Activated T-cell treated with anti-CD3 and anti-CD28 coated beads, Interleukin-2, amount 50 U/mL, for 72 hours (primary cell): ENCODE data around the gene HSPG2. TPM values are rescaled to one million over a fixed set of nuclear protein-coding genes. Genes with fewer than 3 reads are reported as not detected.

Experiments used
- ATAC-seq, 2 donors: fragments of 150-1000 bp; cut with Tn5 transposase; replicated peaks in 1 of 2; 2 replicates each; pipeline ENCODE4 v1.10.0; 2021; ENCODE audit warnings: moderate library complexity in 2 of 2, mild to moderate bottlenecking in 1 of 2
- DNase-seq, 2 donors: peaks; one replicate each; pipeline ENCODE4 v3.0.0; 2021 to 2022; ENCODE audit warnings: mixed read lengths in 1 of 2
- H3K27ac Mint-ChIP-seq: one replicate; pipeline ENCODE4 v1.8.0; 2022; ENCODE audit warnings: mild to moderate bottlenecking, moderate library complexity, mixed read lengths
- H3K27me3 Mint-ChIP-seq: one replicate; pipeline ENCODE4 v1.8.0; 2022; ENCODE audit warnings: low read depth, mixed read lengths
- H3K36me3 Mint-ChIP-seq, 2 donors: one replicate each; pipeline ENCODE4 v1.8.0; 2022; ENCODE audit warnings: mixed read lengths in 2 of 2, mild to moderate bottlenecking in 1 of 2; ENCODE audit not compliant: insufficient read depth in 2 of 2
- H3K4me1 Mint-ChIP-seq: one replicate; pipeline ENCODE4 v1.8.0; 2022; ENCODE audit warnings: low read depth, mixed read lengths
- H3K4me3 Mint-ChIP-seq, 2 donors: one replicate each; pipeline ENCODE4 v1.8.0; 2022; ENCODE audit warnings: mild to moderate bottlenecking in 2 of 2, mixed read lengths in 2 of 2, moderate library complexity in 2 of 2
- H3K9me3 Mint-ChIP-seq, 2 donors: one replicate each; pipeline ENCODE4 v1.8.0; 2022; ENCODE audit warnings: mixed read lengths in 2 of 2
- total RNA-seq, 2 donors: library from RNA; stranded (reverse); gene quantifications; one replicate each; pipeline ENCODE4 v1.2.3, GENCODE V29; 2022

Gene HSPG2
- total RNA-seq, 2 donors from 2014 or later, result 4.4 to 11.5 TPM

DNA sequence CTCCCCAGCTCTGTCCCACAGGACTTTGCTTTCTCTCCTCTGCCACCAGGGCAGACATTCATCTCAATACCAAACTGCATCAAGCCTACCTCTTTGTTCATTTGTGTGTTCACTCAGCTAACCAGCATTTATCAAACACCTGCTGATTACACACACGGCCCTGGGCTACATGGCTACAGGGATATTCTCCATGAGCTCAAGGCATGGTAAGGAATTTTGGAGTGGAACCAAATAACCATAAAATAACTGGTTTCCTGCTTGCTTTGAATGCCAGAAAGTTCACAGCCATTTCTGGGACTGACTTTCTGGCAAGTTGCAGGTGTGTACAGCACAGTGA lies 70.4 kb downstream of the HSPG2 start:
- H3K4me3 Mint-ChIP-seq, result no peak overlapping the region
- H3K27me3 Mint-ChIP-seq, result no peaks in the 10 kb centered on the region

GRCh38 chr1:21865943-21866706 lies 71.0 kb downstream of the HSPG2 start:
- H3K27ac Mint-ChIP-seq, result no peak overlapping the region
- H3K9me3 Mint-ChIP-seq, result no peaks in the 10 kb centered on the region
- no peaks in the 10 kb centered on the region for H3K27me3 Mint-ChIP-seq
- no peaks in the 10 kb centered on the region for H3K36me3 Mint-ChIP-seq
- H3K4me3 Mint-ChIP-seq, result no peak overlapping the region
- no peaks in the 10 kb centered on the region for H3K4me1 Mint-ChIP-seq
- DNase-seq, result no peak
- no peak for ATAC-seq

More for the DNA sequence above, 70.4 kb downstream of the HSPG2 start:
- no peak for ATAC-seq
- no peak for DNase-seq
- no peaks in the 10 kb centered on the region for H3K4me1 Mint-ChIP-seq
- H3K27ac Mint-ChIP-seq, result no peak overlapping the region
- H3K9me3 Mint-ChIP-seq, result no peaks in the 10 kb centered on the region
- H3K36me3 Mint-ChIP-seq, result no peaks in the 10 kb centered on the region

- Mint-ChIP-seq H3K4me3 (no peak overlapping the region), H3K9me3 (no peaks in the 10 kb centered on the region), H3K4me1 (no peaks in the 10 kb centered on the region), H3K27ac (no peak overlapping the region), H3K27me3 (no peaks in the 10 kb centered on the region), H3K36me3 (no peaks in the 10 kb centered on the region)
- DNase-seq (no peak), ATAC-seq (no peak)
These were observed 71.5 kb downstream of the HSPG2 start for GRCh38 chr1:21865609-21865942.

GRCh38 chr1:21864730-21865129 lies 72.4 kb downstream of the HSPG2 start:
- H3K27ac Mint-ChIP-seq, result no peak overlapping the region
- no peaks in the 10 kb centered on the region for H3K9me3 Mint-ChIP-seq
- H3K27me3 Mint-ChIP-seq, result no peaks in the 10 kb centered on the region
- no peak for ATAC-seq
- H3K36me3 Mint-ChIP-seq, result no peaks in the 10 kb centered on the region
- H3K4me3 Mint-ChIP-seq, result no peak overlapping the region
- H3K4me1 Mint-ChIP-seq, result no peaks in the 10 kb centered on the region
- no peak for DNase-seq

- H3K4me3 Mint-ChIP-seq, result no peak overlapping the region
- no peak for DNase-seq
- no peaks in the 10 kb centered on the region for H3K9me3 Mint-ChIP-seq
- no peak overlapping the region for H3K27ac Mint-ChIP-seq
- no peak for ATAC-seq
- no peaks in the 10 kb centered on the region for H3K4me1 Mint-ChIP-seq
- no peaks in the 10 kb centered on the region for H3K36me3 Mint-ChIP-seq
- no peaks in the 10 kb centered on the region for H3K27me3 Mint-ChIP-seq
These were observed 73.1 kb downstream of the HSPG2 start for GRCh38 chr1:21863981-21864380.

DNA sequence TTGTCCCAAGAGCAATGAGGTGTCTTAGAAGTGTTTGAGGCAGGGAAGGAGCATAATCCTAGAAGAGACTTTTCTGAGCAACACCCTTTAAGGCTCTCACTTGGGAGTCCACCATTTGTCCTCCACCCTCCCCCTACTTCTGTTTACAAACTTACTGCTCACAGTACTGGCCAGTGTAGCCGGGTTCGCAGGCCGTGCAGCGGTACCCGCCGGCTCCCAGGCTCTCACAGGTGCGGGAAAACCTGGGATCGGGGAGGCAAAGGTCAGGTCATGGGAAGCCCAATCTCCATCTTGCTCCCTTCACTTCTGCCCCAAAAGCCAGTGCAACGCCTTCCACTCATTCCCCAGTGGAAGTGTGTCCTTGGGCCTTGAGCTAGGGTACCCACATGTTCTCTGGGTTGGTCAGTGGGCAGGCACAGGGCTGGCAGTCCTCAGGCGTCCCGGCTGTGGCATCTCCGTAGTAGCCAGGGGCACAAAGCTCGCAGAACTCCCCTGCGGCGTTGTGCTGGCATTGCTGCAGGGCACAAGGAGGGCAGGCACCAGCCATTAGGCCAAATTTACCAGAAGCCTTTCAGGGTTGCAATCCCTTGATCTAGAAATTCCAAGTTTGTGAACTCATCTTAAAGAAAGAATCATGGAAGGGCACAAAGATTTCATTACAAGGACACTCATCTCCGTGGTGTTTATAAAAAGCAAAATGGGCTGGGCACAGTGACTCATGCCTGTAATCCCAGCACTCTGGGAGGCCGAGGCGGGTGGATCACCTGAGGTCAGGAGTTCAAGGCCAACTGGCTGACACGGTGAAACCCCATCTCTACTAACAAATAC lies 75.3 kb downstream of the HSPG2 start:
- no peaks in the 10 kb centered on the region for H3K9me3 Mint-ChIP-seq
- no peaks in the 10 kb centered on the region for H3K4me1 Mint-ChIP-seq
- no peaks in the 10 kb centered on the region for H3K27me3 Mint-ChIP-seq
- H3K36me3 Mint-ChIP-seq, result no peaks in the 10 kb centered on the region
- no peak overlapping the region for H3K27ac Mint-ChIP-seq
- DNase-seq, result no peak
- H3K4me3 Mint-ChIP-seq, result no peak overlapping the region
- no peak for ATAC-seq

DNA sequence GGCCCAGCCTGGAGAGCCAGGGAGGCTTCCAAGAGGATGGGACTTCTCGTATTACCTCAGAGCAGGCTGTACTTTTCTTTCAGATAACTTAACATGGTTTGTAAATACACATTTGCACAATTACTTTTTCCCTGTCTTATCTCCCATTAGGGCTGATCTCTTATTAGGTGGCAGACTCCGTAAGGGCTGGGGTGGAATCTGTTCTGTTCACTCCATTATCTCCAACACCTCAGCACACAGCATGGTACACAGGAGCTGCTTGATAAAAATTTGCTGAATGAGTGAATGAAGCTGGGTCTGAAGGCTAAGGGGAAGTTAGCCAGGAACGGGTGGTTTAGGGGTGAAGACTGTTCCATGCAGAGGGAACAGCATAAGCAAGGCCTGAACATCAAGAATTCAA lies 76.1 kb downstream of the HSPG2 start:
- Mint-ChIP-seq H3K27ac (no peak overlapping the region), H3K4me3 (no peak overlapping the region), H3K27me3 (no peaks in the 10 kb centered on the region), H3K4me1 (no peaks in the 10 kb centered on the region), H3K36me3 (no peaks in the 10 kb centered on the region), H3K9me3 (no peaks in the 10 kb centered on the region)
- ATAC-seq, result no peak
- no peak for DNase-seq

DNA sequence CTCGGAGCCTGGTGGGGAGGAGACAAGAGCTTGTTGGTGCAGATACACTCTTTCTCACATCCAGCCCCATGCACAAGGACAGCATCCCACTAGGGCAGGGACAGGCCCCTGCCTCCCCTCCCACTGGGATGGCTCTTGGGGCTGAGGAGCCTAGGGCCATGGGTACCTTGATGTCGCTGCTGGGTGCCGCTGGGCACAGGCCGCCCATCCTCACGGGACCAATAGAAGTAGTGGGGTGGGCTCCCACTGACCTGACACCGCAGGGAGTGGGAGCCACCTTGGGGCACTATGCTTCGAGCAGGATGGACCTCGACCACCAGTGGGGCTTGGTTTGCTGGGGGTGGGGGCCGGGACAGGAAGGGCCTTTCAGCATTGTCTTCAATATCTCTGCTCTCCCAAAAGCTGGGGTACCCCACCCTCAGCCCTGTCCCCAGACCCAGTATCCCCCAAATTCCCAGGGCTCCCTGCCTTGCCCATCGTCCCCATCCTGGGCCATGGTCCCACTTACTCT lies 77.4 kb downstream of the HSPG2 start:
- Mint-ChIP-seq H3K4me3 (no peak overlapping the region), H3K4me1 (no peaks in the 10 kb centered on the region), H3K36me3 (no peaks in the 10 kb centered on the region), H3K27ac (no peak overlapping the region), H3K9me3 (no peaks in the 10 kb centered on the region), H3K27me3 (no peaks in the 10 kb centered on the region)
- ATAC-seq (no peak), DNase-seq (no peak)

GRCh38 chr1:21857840-21858670 lies 79.1 kb downstream of the HSPG2 start:
- no peak for ATAC-seq
- no peak overlapping the region for H3K4me3 Mint-ChIP-seq

DNA sequence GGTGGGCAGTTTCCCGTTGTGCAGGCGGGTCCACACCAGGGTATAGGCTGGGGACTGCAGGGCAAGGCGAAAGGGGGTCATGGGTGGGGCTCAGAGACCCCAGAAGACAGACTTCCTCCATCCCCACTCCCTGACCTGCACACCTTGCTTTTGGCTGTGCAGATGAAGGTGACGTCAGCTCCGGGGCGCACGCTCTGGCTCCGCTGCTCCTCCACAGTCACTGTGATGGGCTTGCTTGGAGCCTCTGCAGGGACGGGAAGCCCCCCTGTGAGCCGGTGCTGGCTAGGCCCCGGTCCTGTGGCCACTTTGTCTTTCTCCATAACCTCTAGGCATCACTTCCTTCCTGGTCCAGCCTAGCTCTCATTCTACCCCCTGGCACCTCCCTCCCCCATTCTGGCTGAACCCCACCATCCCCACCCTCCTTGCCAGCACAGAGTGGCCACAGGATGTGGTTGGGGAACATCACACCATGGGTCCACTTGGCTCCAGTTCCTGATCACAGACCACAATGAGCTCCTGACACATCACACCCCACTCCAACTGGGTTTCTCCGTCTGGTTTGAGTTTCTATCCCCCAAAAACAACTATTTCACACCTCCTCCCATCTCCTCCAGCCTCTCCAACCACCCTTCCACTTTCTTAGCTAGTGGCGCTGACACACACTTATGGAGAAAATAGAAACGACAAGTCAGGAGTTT lies 79.8 kb downstream of the HSPG2 start:
- no peaks in the 10 kb centered on the region for H3K9me3 Mint-ChIP-seq

More at GRCh38 chr1:21857840-21858670, 79.1 kb downstream of the HSPG2 start:
- Mint-ChIP-seq H3K27me3 (no peaks in the 10 kb centered on the region), H3K9me3 (no peaks in the 10 kb centered on the region), H3K27ac (no peak overlapping the region), H3K4me1 (no peaks in the 10 kb centered on the region), H3K36me3 (no peaks in the 10 kb centered on the region)
- no peak for DNase-seq

GRCh38 chr1:21855257-21856096 lies 81.6 kb downstream of the HSPG2 start:
- no peak for ATAC-seq
- H3K27ac Mint-ChIP-seq, result no peak overlapping the region
- no peak overlapping the region for H3K4me3 Mint-ChIP-seq
- DNase-seq, result no peak
- H3K36me3 Mint-ChIP-seq, result no peaks in the 10 kb centered on the region
- H3K27me3 Mint-ChIP-seq, result no peaks in the 10 kb centered on the region
- peaks cover 5% of the 10 kb centered on the region for H3K4me1 Mint-ChIP-seq
- no peaks in the 10 kb centered on the region for H3K9me3 Mint-ChIP-seq

More for the DNA sequence above, 79.8 kb downstream of the HSPG2 start:
- Mint-ChIP-seq H3K36me3 (no peaks in the 10 kb centered on the region), H3K27ac (no peak overlapping the region), H3K4me1 (peaks cover 1% of the 10 kb centered on the region), H3K27me3 (no peaks in the 10 kb centered on the region), H3K4me3 (no peak overlapping the region)
- ATAC-seq (no peak), DNase-seq (no peak)

GRCh38 chr1:21854751-21855131 lies 82.4 kb downstream of the HSPG2 start:
- Mint-ChIP-seq H3K4me3 (no peak overlapping the region), H3K4me1 (peaks cover 5% of the 10 kb centered on the region), H3K27ac (no peak overlapping the region), H3K36me3 (no peaks in the 10 kb centered on the region), H3K9me3 (no peaks in the 10 kb centered on the region), H3K27me3 (no peaks in the 10 kb centered on the region)
- DNase-seq, result no peak
- no peak for ATAC-seq
